SK-N-SH treated with all-trans-retinoic acid at 6 μM for 48 hours (cell line): ENCODE results near the gene CRYBG3.

ENCODE experiments used
- ARNTL ChIP-seq: fragments of 450-650 bp; formaldehyde crosslinking; IDR thresholded peaks from 2 replicates; pipeline ENCODE4 v1.5.0; 2020; ENCODE audit warnings: low read depth, mild to moderate bottlenecking, moderate library complexity, borderline replicate concordance
- GLIS3 ChIP-seq: fragments of 250-450 bp; sonication (Bioruptor Pico); IDR thresholded peaks from 2 replicates; pipeline ENCODE4 v1.5.0; 2020; ENCODE audit warnings: mild to moderate bottlenecking, moderate library complexity
- PATZ1 ChIP-seq: fragments of 250-450 bp; sonication (Bioruptor Pico); IDR thresholded peaks from 2 replicates; pipeline ENCODE4 v1.8.0; 2020; ENCODE audit warnings: mild to moderate bottlenecking, moderate library complexity, borderline replicate concordance
- PPARA ChIP-seq: fragments of 250-450 bp; sonication (Bioruptor Pico); IDR thresholded peaks from 2 replicates; pipeline ENCODE4 v1.5.0; 2020; ENCODE audit warnings: mild to moderate bottlenecking, borderline replicate concordance
- SNAI2 ChIP-seq: fragments of 250-450 bp; sonication (Bioruptor Pico); IDR thresholded peaks from 2 replicates; pipeline ENCODE4 v1.5.0; 2020; ENCODE audit warnings: mild to moderate bottlenecking, moderate library complexity
- ZFP3 ChIP-seq: fragments of 250-450 bp; sonication (Bioruptor Pico); IDR thresholded peaks from 2 replicates; pipeline ENCODE4 v1.5.0; 2020; ENCODE audit warnings: mild to moderate bottlenecking, moderate library complexity
- ZFP30 ChIP-seq: fragments of 450-650 bp; formaldehyde crosslinking; IDR thresholded peaks from 2 replicates; pipeline ENCODE4 v1.5.0; 2022; ENCODE audit warnings: mild to moderate bottlenecking, moderate library complexity
- ZNF70 ChIP-seq: fragments of 450-650 bp; formaldehyde crosslinking; IDR thresholded peaks from 2 replicates; pipeline ENCODE4 v1.5.0; 2020; ENCODE audit warnings: mild to moderate bottlenecking, moderate library complexity

- TF ChIP-seq ARNTL (no peak), ZFP3 (no peak), ZNF70 (CRISPR knock-in tag) (no peak), PPARA (no peak), PATZ1 (CRISPR knock-in tag) (no peak), GLIS3 (no peak), ZFP30 (CRISPR knock-in tag) (no peak), SNAI2 (CRISPR knock-in tag) (no peak)
Measured at GRCh38 chr3:97892852-97893251, 71.0 kb downstream of the CRYBG3 start.
